BJ (cell line): ENCODE results near the gene ADAT2. TPM values are rescaled to one million over a fixed set of nuclear protein-coding genes. Genes with fewer than 3 reads are reported as not detected.

ENCODE experiments used
- CTCF ChIA-PET: fragments of 350-600 bp; formaldehyde crosslinking; extraction: SDS; loops from one replicate; lab custom pipeline; 2021; ENCODE audit warnings: antibody characterized with exemption, inconsistent platforms; lab: Yijun Ruan, JAX
- POLR2A ChIA-PET: fragments of 300-600 bp; sonication (Branson Sonifier 250); formaldehyde crosslinking; extraction: SDS; loops from one replicate; lab custom pipeline; 2021; ENCODE audit warnings: antibody characterized with exemption; lab: Charles Lee
- DNase-seq: peaks from one replicate; pipeline ENCODE4 v3.0.0-alpha.2; 2011; ENCODE audit warnings: low read depth
- H3K27me3 ChIP-seq: 2 replicates; pipeline ENCODE4 v1.6.0; 2011; ENCODE audit warnings: low read length; ENCODE audit not compliant: control insufficient read depth, insufficient read depth
- H3K36me3 ChIP-seq: 2 replicates; pipeline ENCODE4 v1.5.1; 2011; ENCODE audit warnings: low read length; ENCODE audit not compliant: control insufficient read depth, insufficient read depth
- H3K4me3 ChIP-seq: 2 replicates; pipeline ENCODE4 v1.5.1; 2011; ENCODE audit warnings: low read depth, mild to moderate bottlenecking, control low read depth, low read length
- CTCF ChIP-seq: IDR thresholded peaks from 2 replicates; pipeline ENCODE4 v1.5.1; 2011; ENCODE audit warnings: low read depth, mild to moderate bottlenecking, control low read depth, inconsistent platforms, low read length, moderate library complexity; ENCODE audit not compliant: insufficient read depth
- polyA plus RNA-seq: library from polyadenylated mRNA; depleted of rRNA; stranded (reverse); fragments of >200 nt; gene quantifications from 2 replicates; pipeline ENCODE4 v1.2.3, GENCODE V29; 2011

Gene ADAT2
- polyA plus RNA-seq, 1 experiment: 1.3 TPM

GRCh38 chr6:143390278-143390677 lies 60.2 kb downstream of the ADAT2 start:
- H3K27me3 ChIP-seq: 0 out of 2 replicates have a peak, but pooled peaks cover 2% of the 10 kb centered on the region
- no peaks in the 10 kb centered on the region for H3K36me3 ChIP-seq
- ChIA-PET CTCF (no interaction called here), POLR2A (no interaction called here)
- no peak overlapping the region for H3K4me3 ChIP-seq
- no peak for DNase-seq
- no peak for TF ChIP-seq CTCF

DNA sequence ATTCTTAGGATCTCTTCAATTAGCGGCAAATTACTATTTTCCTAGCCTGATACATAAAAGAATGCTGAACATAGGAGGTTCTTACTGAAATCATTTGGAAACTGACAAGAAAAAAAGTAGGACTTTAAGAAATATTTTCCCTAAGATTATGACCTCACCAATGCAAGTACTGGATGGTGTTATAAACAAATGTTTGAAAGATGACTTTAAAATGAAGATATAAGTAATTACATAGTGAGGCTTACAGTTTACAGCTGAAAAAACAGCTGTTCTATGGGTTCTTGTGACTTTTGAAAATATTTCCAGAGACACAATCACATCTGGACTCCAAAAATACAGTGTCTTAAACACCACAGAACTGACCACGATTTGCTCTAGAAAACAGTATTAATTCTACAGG lies 64.9 kb downstream of the ADAT2 start:
- H3K4me3 ChIP-seq: no peak overlapping the region
- DNase-seq: no peak
- H3K36me3 ChIP-seq: no peaks in the 10 kb centered on the region
- ChIA-PET POLR2A (no interaction called here), CTCF (interaction anchor here (0.6 to 1.0 kb wide), 2 partner anchors 46 to 162 kb away, joined by 3 read pairs; no protein-coding TSS in a partner anchor)
- no peak for TF ChIP-seq CTCF
- peaks cover 5% of the 10 kb centered on the region for H3K27me3 ChIP-seq

DNA sequence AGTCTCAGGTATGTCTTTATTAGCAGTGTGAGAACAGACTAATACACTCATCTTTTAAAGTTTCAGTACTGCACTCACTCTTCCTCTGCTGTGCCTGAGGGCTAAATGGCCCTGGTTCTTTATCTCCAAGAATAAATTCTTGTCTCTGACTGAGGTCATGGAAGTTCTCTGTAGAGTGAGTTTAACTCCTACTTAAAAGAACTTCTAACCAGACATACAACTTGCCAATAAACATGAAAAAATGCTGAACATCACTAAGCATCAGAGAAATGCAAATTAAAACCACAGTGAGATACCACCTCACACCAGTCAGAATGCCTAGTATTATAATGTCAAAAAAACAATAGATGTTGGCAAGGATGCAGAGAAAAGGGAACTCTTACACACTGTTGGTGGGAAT lies 73.6 kb downstream of the ADAT2 start:
- peaks cover 8% of the 10 kb centered on the region for H3K27me3 ChIP-seq
- no peak for DNase-seq
- no peaks in the 10 kb centered on the region for H3K36me3 ChIP-seq
- ChIA-PET CTCF (no interaction called here), POLR2A (no interaction called here)
- no peak for TF ChIP-seq CTCF
- no peak overlapping the region for H3K4me3 ChIP-seq

GRCh38 chr6:143376375-143376774 lies 74.1 kb downstream of the ADAT2 start:
- no peak for DNase-seq
- CTCF ChIA-PET: no interaction called here
- H3K36me3 ChIP-seq: no peaks in the 10 kb centered on the region
- H3K27me3 ChIP-seq: peaks cover 8% of the 10 kb centered on the region
- H3K4me3 ChIP-seq: no peak overlapping the region
- POLR2A ChIA-PET: no interaction called here
- no peak for TF ChIP-seq CTCF

GRCh38 chr6:143375022-143375585 lies 75.4 kb downstream of the ADAT2 start:
- POLR2A ChIA-PET: no interaction called here
- CTCF ChIA-PET: interaction anchor here (0.6 to 1.6 kb wide), 2 partner anchors 9 to 1305 kb away, joined by 3 to 4 read pairs; no protein-coding TSS in a partner anchor

More at GRCh38 chr6:143375022-143375585, 75.4 kb downstream of the ADAT2 start:
- TF ChIP-seq CTCF: no peak
- H3K36me3 ChIP-seq: no peaks in the 10 kb centered on the region
- no peak overlapping the region for H3K4me3 ChIP-seq
- peaks cover 4% of the 10 kb centered on the region; the same call in 1 of the 2 replicates for H3K27me3 ChIP-seq
- no peak for DNase-seq
